NT2/D1 (cell line): ENCODE measurements around the gene GUCY2F.

ENCODE experiments used
- SUZ12 ChIP-seq: IDR thresholded peaks from 2 replicates; pipeline ENCODE4 v1.6.1; 2011; ENCODE audit not compliant: insufficient read length, insufficient read depth; ENCODE audit errors: extremely low read depth
- YY1 ChIP-seq: IDR thresholded peaks from 2 replicates; pipeline ENCODE4 v1.6.1; 2011; ENCODE audit not compliant: insufficient read length, insufficient read depth
- ZNF274 ChIP-seq: IDR thresholded peaks from 2 replicates; pipeline ENCODE4 v1.6.1; 2011; ENCODE audit warnings: mild to moderate bottlenecking, low read depth, low read length

DNA sequence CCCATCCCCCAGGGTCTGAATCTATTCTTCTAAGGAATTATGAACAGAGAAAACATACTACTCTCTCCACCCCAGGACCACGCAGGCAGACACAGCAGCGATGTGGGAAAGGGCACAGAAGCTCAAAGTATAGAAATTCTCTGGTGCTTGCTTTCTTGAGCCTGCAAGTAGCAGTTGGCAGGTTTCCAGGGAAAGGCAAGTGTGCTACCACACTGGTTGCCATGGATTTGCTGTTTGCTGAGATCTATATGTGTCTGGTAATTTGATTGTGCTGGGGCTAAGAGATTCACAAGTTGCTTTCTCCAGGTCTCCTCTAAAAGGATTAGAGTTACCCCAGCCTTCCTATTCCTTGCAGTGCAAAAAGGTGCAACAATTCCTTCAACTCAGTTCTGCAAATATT, 83.1 kb downstream of the GUCY2F start:
- no peak for TF ChIP-seq YY1
- TF ChIP-seq ZNF274: no peak
- TF ChIP-seq SUZ12: no peak
